H1 (cell line): Measurements from ENCODE around the gene IRGC. TPM values are rescaled to one million over a fixed set of nuclear protein-coding genes. Genes with fewer than 3 reads are reported as not detected.

Experiments
- RNF2 ChIP-seq: fragments of 200-900, 300-1000 bp; sonication (generic); IDR thresholded peaks from 2 replicates; pipeline ENCODE4 v1.7.1; 2016; ENCODE audit warnings: borderline replicate concordance, low read depth, mild to moderate bottlenecking, antibody characterized with exemption, low read length; ENCODE audit not compliant: poor library complexity, severe bottlenecking; ENCODE audit errors: missing control alignments
- TCF12 ChIP-seq: IDR thresholded peaks from 2 replicates; pipeline ENCODE4 v1.6.1; 2011; ENCODE audit warnings: low read depth, mild to moderate bottlenecking, low read length
- polyA plus RNA-seq, 7 experiments: library from polyadenylated mRNA; depleted of rRNA in 3 of 7; stranded (reverse) in 5 of 7; unstranded in 2 of 7; fragments of >200 nt in 5 of 7; fragments of 200-250 nt in 2 of 7; gene quantifications; 1 replicate in 5 of 7; 2 replicates in 1 of 7; 4 replicates in 1 of 7; pipeline versions ENCODE4 v1.2.1 to v1.2.3, GENCODE V29; 2011 to 2013; ENCODE audit warnings: missing spikeins in 2 of 7, mixed read lengths in 2 of 7
- total RNA-seq: library from RNA; stranded (reverse); fragmentation: NEBNext Ultra II Directional; extraction: Animal tissue kit (Norgen Biotek cat#: 25700); gene quantifications from 2 replicates; pipeline ENCODE4 v1.2.1, GENCODE V29; 2021
- TF ChIP-seq, protein P1 (sequence below): IDR thresholded peaks from 2 replicates; pipeline ENCODE4 v1.6.1; 2012; ENCODE audit warnings: inconsistent platforms
- TF ChIP-seq, protein P2 (sequence below): IDR thresholded peaks from 2 replicates; pipeline ENCODE4 v1.6.1; 2012; ENCODE audit warnings: inconsistent platforms
- TF ChIP-seq, protein P3 (sequence below): IDR thresholded peaks from 2 replicates; pipeline ENCODE4 v1.6.1; 2012; ENCODE audit warnings: low read length, inconsistent platforms

The IRGC gene
- total and polyA plus RNA-seq, 2 of the 8 experiments (the other 6 are each of a cell fraction or from before 2014, with no cell fraction given): not detected

DNA sequence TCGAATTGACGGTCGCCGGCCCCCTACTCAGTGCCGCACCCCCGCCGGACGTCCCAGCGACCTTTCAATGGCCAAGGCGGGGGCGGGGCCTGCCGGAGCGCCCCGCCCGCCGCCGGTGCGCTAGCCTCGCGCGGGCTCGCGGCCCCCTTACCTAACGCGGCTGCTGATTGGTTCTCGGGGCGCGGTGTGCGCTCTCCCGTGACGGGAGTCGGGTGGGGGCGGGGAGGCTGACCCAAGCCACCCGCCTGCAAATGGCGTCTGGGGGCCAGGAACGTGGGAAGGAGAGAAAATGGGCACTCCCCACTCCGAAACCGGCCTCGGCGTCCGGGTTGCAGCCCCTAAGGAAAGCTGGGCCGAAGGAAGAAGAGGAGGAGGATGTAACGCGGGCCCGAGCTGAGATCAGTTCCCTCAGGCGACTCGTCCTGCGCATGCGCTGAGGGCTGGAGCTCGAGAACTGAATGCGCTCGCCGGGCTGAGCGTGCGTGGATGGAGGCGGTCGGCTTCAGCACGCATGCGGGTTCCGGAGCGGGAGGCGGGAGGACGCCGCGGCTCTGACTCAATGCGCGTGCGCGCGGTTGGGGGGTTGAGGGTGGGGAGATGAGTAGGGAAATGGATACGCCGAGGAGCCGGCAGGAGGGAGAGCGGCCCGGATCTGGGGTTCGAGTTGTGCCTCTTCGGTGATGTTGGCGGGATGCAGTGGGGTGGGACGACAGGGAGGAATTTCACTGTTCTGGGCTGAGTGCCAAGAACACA is 38.8 kb downstream of the IRGC start, which contains the start of gene SMG9 (continued):
- TF ChIP-seq, protein P1, sequence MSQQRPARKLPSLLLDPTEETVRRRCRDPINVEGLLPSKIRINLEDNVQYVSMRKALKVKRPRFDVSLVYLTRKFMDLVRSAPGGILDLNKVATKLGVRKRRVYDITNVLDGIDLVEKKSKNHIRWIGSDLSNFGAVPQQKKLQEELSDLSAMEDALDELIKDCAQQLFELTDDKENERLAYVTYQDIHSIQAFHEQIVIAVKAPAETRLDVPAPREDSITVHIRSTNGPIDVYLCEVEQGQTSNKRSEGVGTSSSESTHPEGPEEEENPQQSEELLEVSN: peak; percentile 78; the same call in 1 of the 2 replicates
- TF ChIP-seq TCF12 (no peak), RNF2 (no peak)
- TF ChIP-seq, protein P2, sequence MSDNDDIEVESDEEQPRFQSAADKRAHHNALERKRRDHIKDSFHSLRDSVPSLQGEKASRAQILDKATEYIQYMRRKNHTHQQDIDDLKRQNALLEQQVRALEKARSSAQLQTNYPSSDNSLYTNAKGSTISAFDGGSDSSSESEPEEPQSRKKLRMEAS: peak; percentile 86
- TF ChIP-seq, protein P3, sequence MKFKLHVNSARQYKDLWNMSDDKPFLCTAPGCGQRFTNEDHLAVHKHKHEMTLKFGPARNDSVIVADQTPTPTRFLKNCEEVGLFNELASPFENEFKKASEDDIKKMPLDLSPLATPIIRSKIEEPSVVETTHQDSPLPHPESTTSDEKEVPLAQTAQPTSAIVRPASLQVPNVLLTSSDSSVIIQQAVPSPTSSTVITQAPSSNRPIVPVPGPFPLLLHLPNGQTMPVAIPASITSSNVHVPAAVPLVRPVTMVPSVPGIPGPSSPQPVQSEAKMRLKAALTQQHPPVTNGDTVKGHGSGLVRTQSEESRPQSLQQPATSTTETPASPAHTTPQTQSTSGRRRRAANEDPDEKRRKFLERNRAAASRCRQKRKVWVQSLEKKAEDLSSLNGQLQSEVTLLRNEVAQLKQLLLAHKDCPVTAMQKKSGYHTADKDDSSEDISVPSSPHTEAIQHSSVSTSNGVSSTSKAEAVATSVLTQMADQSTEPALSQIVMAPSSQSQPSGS: 0 out of 2 replicates have a peak, but pooled peaks have one; percentile 45
